Bronchus fibroblast of lung (primary cell): ENCODE data around the gene APOH. TPM values are rescaled to one million over a fixed set of nuclear protein-coding genes. Genes with fewer than 3 reads are reported as not detected.

Source experiments
- total RNA-seq: library from RNA; depleted of rRNA; stranded (reverse); fragments of >200 nt; gene quantifications from 2 replicates; pipeline ENCODE4 v1.2.3, GENCODE V29; 2015

Gene APOH, protein sequence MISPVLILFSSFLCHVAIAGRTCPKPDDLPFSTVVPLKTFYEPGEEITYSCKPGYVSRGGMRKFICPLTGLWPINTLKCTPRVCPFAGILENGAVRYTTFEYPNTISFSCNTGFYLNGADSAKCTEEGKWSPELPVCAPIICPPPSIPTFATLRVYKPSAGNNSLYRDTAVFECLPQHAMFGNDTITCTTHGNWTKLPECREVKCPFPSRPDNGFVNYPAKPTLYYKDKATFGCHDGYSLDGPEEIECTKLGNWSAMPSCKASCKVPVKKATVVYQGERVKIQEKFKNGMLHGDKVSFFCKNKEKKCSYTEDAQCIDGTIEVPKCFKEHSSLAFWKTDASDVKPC
- total RNA-seq = not detected in 2 replicates

DNA sequence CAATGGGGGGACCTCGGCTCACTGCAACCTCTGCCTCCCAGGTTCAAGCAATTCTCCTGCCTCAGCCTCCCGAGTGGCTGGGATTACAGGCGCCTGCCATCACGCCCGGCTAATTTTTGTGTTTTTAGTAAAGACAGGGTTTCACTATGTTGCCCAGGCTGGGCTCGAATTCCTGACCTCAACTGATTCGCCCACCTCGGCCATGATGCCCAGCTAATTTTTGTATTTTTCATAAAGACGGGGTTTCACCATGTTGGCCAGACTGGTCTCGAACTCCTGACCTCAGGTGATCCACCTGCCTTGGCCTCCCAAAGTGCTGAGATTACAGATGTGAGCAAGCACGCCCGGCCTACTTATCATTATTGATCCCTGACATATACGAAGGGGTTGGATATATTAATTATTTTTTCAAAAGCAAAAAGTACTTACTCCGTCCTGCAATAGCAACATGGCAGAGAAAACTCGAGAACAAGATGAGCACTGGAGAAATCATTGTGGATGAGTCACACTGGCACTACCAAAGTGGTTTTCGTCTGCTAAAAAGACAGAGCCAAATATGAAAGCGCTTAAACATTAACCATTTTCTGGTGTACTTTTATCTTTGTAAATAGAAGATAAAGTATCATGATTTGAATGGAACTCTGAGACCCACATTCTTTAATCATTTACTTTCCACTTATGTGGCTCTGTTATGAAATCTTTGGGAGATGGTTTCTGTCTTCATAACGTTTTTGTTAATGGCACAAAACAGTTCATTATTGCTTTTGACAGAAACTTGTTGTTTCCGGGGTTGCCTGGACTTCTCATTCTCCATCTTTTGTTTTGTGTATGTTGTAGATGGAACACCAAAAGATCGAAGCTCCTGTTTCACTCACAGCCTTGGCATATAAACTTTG is at the start of gene APOH:
TSS of gene APOH (minus strand) at position 529 of the 896 bp plus-strand sequence. CDS start at position 493, 36 bp downstream.

GRCh38 chr17:66191593-66192377 is 37.4 kb downstream of the APOH start, which contains the start of gene CEP112:
CEP112 (minus strand) TSS chr17:66192133.

Other genes starting within 250 kb of the APOH start
- gene CEP112, start 37.3 kb downstream of the APOH start, total RNA-seq = 3.3 and 3.5 TPM in 2 replicates
- gene PRKCA, start 73.2 kb upstream of the APOH start, total RNA-seq = 19.8 and 20.3 TPM in 2 replicates